Measurements from ENCODE around the gene SRGAP1.
"Not testable (repeated sequence)": the region's sequence is repeated elsewhere in the genome, so short reads cannot be mapped to it uniquely, and the experiment has no call there.

SRGAP1 gene

GRCh38 chr12:64016521-64016920 lies 172.0 kb downstream of the SRGAP1 start:
- no peak for TF ChIP-seq CTCF (IDR thresholded peaks at IDR 0.05; ENCODE audit: insufficient read depth, missing control alignments)
- no peak for DNase-seq (ENCODE audit: insufficient read length, low spot score)
- no peak for FAIRE-seq

GRCh38 chr12:64018116-64018515 lies 173.6 kb downstream of the SRGAP1 start:
- not testable (repeated sequence) for DNase-seq (ENCODE audit: insufficient read length, low spot score); FAIRE-seq

GRCh38 chr12:64018524-64018923 lies 174.0 kb downstream of the SRGAP1 start:
- DNase-seq (ENCODE audit: insufficient read length, low spot score) (no peak), FAIRE-seq (no peak)
- no peak for TF ChIP-seq CTCF (IDR thresholded peaks at IDR 0.05; ENCODE audit: insufficient read depth, missing control alignments)

GRCh38 chr12:64019101-64019500 lies 174.6 kb downstream of the SRGAP1 start:
- FAIRE-seq (no peak), DNase-seq (ENCODE audit: insufficient read length, low spot score) (no peak)
- no peak for TF ChIP-seq CTCF (IDR thresholded peaks at IDR 0.05; ENCODE audit: insufficient read depth, missing control alignments)

- DNase-seq (ENCODE audit: insufficient read length, low spot score) (no peak), FAIRE-seq (no peak)
- TF ChIP-seq CTCF (IDR thresholded peaks at IDR 0.05; ENCODE audit: insufficient read depth, missing control alignments) = no peak
Measured at GRCh38 chr12:64019654-64020053, 175.2 kb downstream of the SRGAP1 start.

- no peak for DNase-seq (ENCODE audit: insufficient read length, low spot score)
- no peak for FAIRE-seq
- TF ChIP-seq CTCF (IDR thresholded peaks at IDR 0.05; ENCODE audit: insufficient read depth, missing control alignments) = no peak
Measured at GRCh38 chr12:64025174-64025958, 180.9 kb downstream of the SRGAP1 start.

GRCh38 chr12:64027311-64027710 lies 182.8 kb downstream of the SRGAP1 start:
- DNase-seq (ENCODE audit: insufficient read length, low spot score) (no peak), FAIRE-seq (no peak)
- no peak for TF ChIP-seq CTCF (IDR thresholded peaks at IDR 0.05; ENCODE audit: insufficient read depth, missing control alignments)

All from D721Med (cell line).